Neuron (in vitro differentiated cells): ENCODE measurements around the gene C14orf132.

Source experiments
- H2AFZ ChIP-seq: one replicate; pipeline ENCODE4 v1.6.1; 2013; ENCODE audit warnings: low read depth, mild to moderate bottlenecking, inconsistent platforms, low read length, moderate library complexity
- H3K27me3 ChIP-seq: one replicate; pipeline ENCODE4 v1.6.1; 2013; ENCODE audit warnings: low read length; ENCODE audit not compliant: insufficient read depth
- H3K36me3 ChIP-seq: one replicate; pipeline ENCODE4 v1.6.1; 2013; ENCODE audit warnings: low read length; ENCODE audit not compliant: insufficient read depth
- H3K4me1 ChIP-seq: one replicate; pipeline ENCODE4 v1.6.1; 2013; ENCODE audit warnings: low read length; ENCODE audit not compliant: insufficient read depth
- H3K4me3 ChIP-seq: 2 replicates; pipeline ENCODE4 v1.5.1; 2013; ENCODE audit warnings: mild to moderate bottlenecking, low read length, moderate library complexity
- H3K9me3 ChIP-seq: one replicate; pipeline ENCODE4 v1.6.1; 2013; ENCODE audit warnings: low read length

C14orf132 gene

DNA sequence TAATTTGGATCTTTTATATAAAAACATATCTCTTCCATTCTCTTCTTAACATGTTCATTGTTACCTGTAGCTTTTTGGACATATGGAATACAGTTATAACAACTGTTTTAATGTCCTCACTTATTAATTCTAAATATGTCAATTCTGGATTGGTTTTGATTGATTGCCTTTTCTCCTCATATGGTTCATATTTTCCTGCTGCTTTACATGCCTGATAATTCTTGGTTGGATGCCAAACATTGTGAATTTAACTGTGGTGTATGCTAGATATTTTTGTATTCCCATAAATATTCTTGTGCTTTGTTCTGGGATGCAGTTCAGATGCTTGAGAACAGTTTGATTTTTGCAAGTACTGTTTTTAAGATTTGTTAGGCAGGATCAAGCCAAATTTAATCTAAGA lies 10.8 kb downstream of the C14orf132 start:
- peaks cover 19% of the 10 kb centered on the region for H3K36me3 ChIP-seq
- H2AFZ ChIP-seq, result no peak overlapping the region
- H3K27me3 ChIP-seq, result no peaks in the 10 kb centered on the region
- H3K4me3 ChIP-seq, result no peak overlapping the region
- H3K9me3 ChIP-seq, result peaks cover 3% of the 10 kb centered on the region
- peaks cover 4% of the 10 kb centered on the region for H3K4me1 ChIP-seq

DNA sequence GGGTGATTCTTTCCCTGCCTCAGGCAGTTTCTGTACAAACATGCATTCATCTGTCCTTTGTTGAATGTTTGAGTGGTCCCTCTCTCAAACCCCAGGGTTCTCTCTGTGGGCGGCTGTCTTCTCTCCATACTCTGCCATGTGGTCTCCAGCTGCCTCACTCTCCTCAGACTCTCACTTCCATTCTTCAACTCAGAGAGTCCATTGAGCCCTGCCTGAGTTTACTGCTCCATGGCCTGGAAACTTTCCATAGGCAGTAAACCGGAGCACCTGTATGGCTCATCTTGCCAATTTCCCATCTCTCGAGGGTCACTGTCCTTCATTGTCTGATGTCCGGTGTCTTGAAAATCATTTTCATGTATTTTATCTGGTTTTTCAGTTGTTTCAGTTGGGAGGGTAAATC lies 11.3 kb downstream of the C14orf132 start:
- peaks cover 19% of the 10 kb centered on the region for H3K36me3 ChIP-seq
- peaks cover 9% of the 10 kb centered on the region for H3K4me1 ChIP-seq
- H3K4me3 ChIP-seq, result no peak overlapping the region
- no peaks in the 10 kb centered on the region for H3K27me3 ChIP-seq
- H2AFZ ChIP-seq, result no peak overlapping the region
- peaks cover 3% of the 10 kb centered on the region for H3K9me3 ChIP-seq

GRCh38 chr14:96051231-96051630 lies 12.1 kb downstream of the C14orf132 start:
- no peaks in the 10 kb centered on the region for H3K27me3 ChIP-seq
- peaks cover 16% of the 10 kb centered on the region for H3K4me1 ChIP-seq
- peaks cover 19% of the 10 kb centered on the region for H3K36me3 ChIP-seq
- H3K4me3 ChIP-seq, result no peak overlapping the region
- no peak overlapping the region for H2AFZ ChIP-seq
- H3K9me3 ChIP-seq, result peaks cover 3% of the 10 kb centered on the region

DNA sequence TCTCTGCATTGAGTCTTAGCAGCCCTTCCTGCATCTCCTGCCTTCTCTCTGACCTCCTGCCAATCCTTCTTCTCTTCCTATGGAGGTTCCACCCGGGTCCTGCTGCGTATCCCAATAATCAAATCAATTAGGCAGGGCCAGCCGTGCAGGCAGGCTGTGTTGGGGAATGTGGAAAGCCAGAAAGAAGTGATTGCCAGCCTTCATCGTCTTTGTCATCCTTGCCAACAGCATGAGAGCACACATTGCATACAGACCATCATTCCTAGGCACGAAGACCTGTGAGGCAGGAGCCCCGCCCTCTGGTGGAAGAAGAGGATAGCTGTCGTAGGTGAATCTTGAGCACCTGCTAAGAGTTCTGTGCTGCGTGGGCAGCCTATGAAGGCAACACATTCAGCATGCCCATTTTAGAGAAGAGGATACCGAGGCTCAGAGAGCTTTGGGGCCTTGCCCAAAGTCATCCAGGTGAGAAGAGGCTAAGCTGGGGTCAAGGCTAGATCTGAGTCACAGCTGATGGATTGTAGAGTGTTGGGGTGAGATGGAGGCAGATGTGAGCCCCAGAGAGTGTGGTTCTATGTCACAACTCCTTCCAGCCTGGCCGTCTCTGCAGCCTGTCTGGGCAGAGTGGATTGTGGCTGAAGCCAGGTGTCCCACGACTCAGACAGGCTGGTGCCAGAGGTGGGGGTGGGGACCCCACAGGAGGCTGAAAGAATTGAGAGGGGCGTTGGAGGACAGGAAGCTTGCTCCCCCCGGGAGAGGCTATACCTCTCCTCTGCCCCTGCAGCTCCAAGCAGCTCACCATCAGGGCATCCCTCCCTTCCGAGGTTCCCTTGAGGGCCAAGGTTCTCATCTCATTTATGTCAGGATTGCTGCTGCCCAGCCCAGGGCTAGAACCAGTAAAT lies 12.7 kb downstream of the C14orf132 start:
- H2AFZ ChIP-seq, result no peak overlapping the region
- H3K4me3 ChIP-seq, result no peak overlapping the region
- peaks cover 19% of the 10 kb centered on the region for H3K4me1 ChIP-seq
- H3K9me3 ChIP-seq, result peaks cover 3% of the 10 kb centered on the region
- H3K36me3 ChIP-seq, result peaks cover 19% of the 10 kb centered on the region
- H3K27me3 ChIP-seq, result no peaks in the 10 kb centered on the region

GRCh38 chr14:96052541-96053247 lies 13.5 kb downstream of the C14orf132 start:
- Histone ChIP-seq H3K9me3 (no peaks in the 10 kb centered on the region), H3K36me3 (peaks cover 20% of the 10 kb centered on the region), H3K4me3 (no peak overlapping the region), H3K4me1 (peaks cover 19% of the 10 kb centered on the region), H3K27me3 (no peaks in the 10 kb centered on the region), H2AFZ (no peak overlapping the region)

DNA sequence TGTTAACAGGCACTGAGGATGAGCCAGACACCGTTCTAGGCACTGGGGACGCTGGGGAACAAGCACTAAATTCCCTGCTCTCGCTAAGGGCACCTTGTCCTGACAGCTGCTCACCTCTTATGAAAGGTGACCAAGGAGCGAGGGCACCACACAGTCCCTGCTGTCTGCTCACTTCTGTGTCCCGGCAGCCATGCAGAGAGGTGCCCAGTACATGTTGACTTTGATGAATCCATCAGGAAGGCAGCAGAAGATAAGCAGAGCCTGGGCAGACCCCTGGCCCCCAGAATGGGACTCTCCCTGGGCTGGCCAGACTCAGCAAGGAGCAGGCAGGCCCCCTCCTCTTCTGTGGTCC lies 14.1 kb downstream of the C14orf132 start:
- Histone ChIP-seq H3K4me1 (peaks cover 19% of the 10 kb centered on the region), H3K9me3 (no peaks in the 10 kb centered on the region)

GRCh38 chr14:96053600-96054381 lies 14.6 kb downstream of the C14orf132 start:
- no peak overlapping the region for H3K4me3 ChIP-seq
- peaks cover 24% of the 10 kb centered on the region for H3K36me3 ChIP-seq
- no peaks in the 10 kb centered on the region for H3K27me3 ChIP-seq
- H2AFZ ChIP-seq, result no peak overlapping the region
- no peaks in the 10 kb centered on the region for H3K9me3 ChIP-seq
- peaks cover 19% of the 10 kb centered on the region for H3K4me1 ChIP-seq

More for the DNA sequence above, 14.1 kb downstream of the C14orf132 start:
- Histone ChIP-seq H3K36me3 (peaks cover 24% of the 10 kb centered on the region), H3K4me3 (no peak overlapping the region), H3K27me3 (no peaks in the 10 kb centered on the region), H2AFZ (no peak overlapping the region)

GRCh38 chr14:96054661-96055060 lies 15.5 kb downstream of the C14orf132 start:
- H3K27me3 ChIP-seq, result no peaks in the 10 kb centered on the region
- peaks cover 19% of the 10 kb centered on the region for H3K4me1 ChIP-seq
- H3K9me3 ChIP-seq, result no peaks in the 10 kb centered on the region
- H3K36me3 ChIP-seq, result peaks cover 24% of the 10 kb centered on the region
- H3K4me3 ChIP-seq, result no peak overlapping the region
- no peak overlapping the region for H2AFZ ChIP-seq

- Histone ChIP-seq H3K36me3 (peaks cover 24% of the 10 kb centered on the region), H3K27me3 (no peaks in the 10 kb centered on the region), H3K9me3 (no peaks in the 10 kb centered on the region), H3K4me1 (peaks cover 19% of the 10 kb centered on the region), H3K4me3 (no peak overlapping the region), H2AFZ (no peak overlapping the region)
Observed at GRCh38 chr14:96055065-96055752, 16.0 kb downstream of the C14orf132 start.

DNA sequence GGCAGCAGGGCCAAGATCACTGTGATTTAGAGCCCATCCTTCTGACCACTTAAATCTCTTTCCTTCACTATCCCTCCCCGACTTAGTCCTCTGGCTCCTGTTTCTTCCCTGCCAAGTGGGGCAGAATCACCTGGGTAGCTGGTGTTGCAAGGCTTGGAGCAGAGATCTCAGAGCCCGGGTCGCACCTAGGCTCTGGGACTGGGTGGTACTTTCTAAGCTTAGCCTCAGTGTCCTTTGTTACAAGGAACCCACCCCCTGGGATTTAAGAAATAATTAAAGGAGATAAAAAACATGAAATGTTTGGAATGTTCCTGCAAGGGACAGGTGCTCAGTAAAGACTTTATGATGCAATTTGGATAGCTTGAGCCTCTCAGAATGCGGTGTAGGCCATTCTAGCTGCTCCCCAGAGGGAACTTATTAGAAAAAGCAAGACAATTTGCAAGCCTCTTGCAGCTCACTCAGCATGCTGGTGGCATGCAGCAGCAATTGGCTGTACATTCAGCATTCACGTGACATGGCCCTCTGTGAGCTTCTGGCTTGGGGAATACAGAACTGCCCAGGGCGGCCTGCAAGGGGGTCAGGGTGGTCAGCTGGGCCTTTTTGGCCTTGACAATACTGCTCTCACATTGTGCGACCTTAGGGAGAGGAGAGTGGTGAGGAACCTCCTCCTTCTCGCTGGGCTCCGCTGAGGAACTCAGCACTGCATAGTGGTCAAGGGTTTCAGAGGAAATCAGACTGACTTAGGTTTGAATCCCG lies 16.8 kb downstream of the C14orf132 start:
- Histone ChIP-seq H3K9me3 (no peaks in the 10 kb centered on the region), H2AFZ (no peak overlapping the region), H3K27me3 (no peaks in the 10 kb centered on the region), H3K36me3 (peaks cover 23% of the 10 kb centered on the region), H3K4me3 (no peak overlapping the region), H3K4me1 (peaks cover 19% of the 10 kb centered on the region)

- Histone ChIP-seq H3K4me3 (no peak overlapping the region), H2AFZ (no peak overlapping the region), H3K36me3 (peaks cover 15% of the 10 kb centered on the region)
Observed at GRCh38 chr14:96056509-96057422, 17.6 kb downstream of the C14orf132 start.

More at GRCh38 chr14:96056509-96057422, 17.6 kb downstream of the C14orf132 start:
- Histone ChIP-seq H3K9me3 (no peaks in the 10 kb centered on the region), H3K4me1 (peaks cover 19% of the 10 kb centered on the region), H3K27me3 (no peaks in the 10 kb centered on the region)
